Right lobe of liver (tissue), 6 donors: ENCODE results near the gene DDR2. TPM values are rescaled to one million over a fixed set of nuclear protein-coding genes. Genes with fewer than 3 reads are reported as not detected.

Experiments
- ATAC-seq, 4 donors: fragments of 200-7000 bp; cut with Tn5 transposase; one replicate each; pipeline ENCODE4 v1.9.1; 2020; ENCODE audit warnings: mild to moderate bottlenecking in 4 of 4, moderate library complexity in 4 of 4
- DNase-seq, 3 donors: peaks; one replicate each; pipeline ENCODE4 v3.0.0-alpha.2; 2020
- H3K27ac ChIP-seq, 3 donors: fragments of 200-600 bp; one replicate each; pipeline ENCODE4 v1.8.0; 2022
- H3K27me3 ChIP-seq, 2 donors: fragments of 200-600 bp; one replicate each; pipeline ENCODE4 v1.8.0; 2022
- H3K36me3 ChIP-seq, 4 donors: fragments of 200-600 bp; sonication (generic) in 1 of 4; one replicate each; pipeline versions ENCODE4 v1.5.1 to v1.8.0; 2017 to 2022; ENCODE audit warnings: control low read depth in 1 of 4
- H3K4me1 ChIP-seq, 4 donors: fragments of 200-600 bp; sonication (generic) in 1 of 4; one replicate each; pipeline versions ENCODE4 v1.5.1 to v1.8.0; 2017 to 2022; ENCODE audit warnings: control low read depth in 1 of 4
- H3K4me3 ChIP-seq, 3 donors: fragments of 200-600 bp; one replicate each; pipeline ENCODE4 v1.8.0; 2022
- H3K9me3 ChIP-seq, 4 donors: fragments of 200-600 bp; sonication (generic) in 1 of 4; one replicate each; pipeline versions ENCODE4 v1.5.1 to v1.8.0; 2017 to 2022; ENCODE audit warnings: control low read depth in 1 of 4
- POLR2A ChIP-seq: fragments of 450-650 bp; IDR thresholded peaks from one replicate; pipeline ENCODE4 v1.6.1; 2017; ENCODE audit warnings: antibody characterized with exemption, mild to moderate bottlenecking
- WGBS: methylation state at CpG from one replicate; pipeline ENCODE4 v1.1.6; 2018; ENCODE audit warnings: low coverage, low lambda C conversion rate; ENCODE audit not compliant: insufficient coverage; ENCODE audit errors: missing lambda C conversion rate; 5-methylcytosine and 5-hydroxymethylcytosine counted together
- intact Hi-C, 2 donors: fragments of 100-400 bp; cut with DNase I; formaldehyde crosslinking; loops; one replicate each; pipeline versions ENCODE4 v1.11.2 to v1.14.1; 2022
- total RNA-seq, 6 experiments: library from RNA; depleted of rRNA in 2 of 6; stranded (reverse); fragments of >200 nt in 2 of 6; fragmentation: NEBNext Ultra II Directional in 3 of 6; extraction: Animal tissue kit (Norgen Biotek cat#: 25700) in 3 of 6; gene quantifications; one replicate each; pipeline versions ENCODE4 v1.1.0 to v1.2.4, GENCODE V29; 2016 to 2023
- TF ChIP-seq, protein P1 (sequence below), 4 donors: fragments of 200-600 bp in 3 of 4; fragments of 450-650 bp in 1 of 4; IDR thresholded peaks; one replicate each; pipeline versions ENCODE4 v1.5.1 to v1.8.0; 2016 to 2022; ENCODE audit warnings: antibody characterized with exemption in 4 of 4, mild to moderate bottlenecking in 2 of 4
- donor health status: DM: no; HTN: yes; CAD: no.
- donor health status: DM: no; HTN: no; CAD: no.
- donor health status: DM: no; HTN: no; CAD: no.
- donor health status: DM: no; HTN: yes; CAD: no.
- donor health status: DM: no; HTN: yes; CAD: no.

The DDR2 gene
- total RNA-seq, 6 experiments from 2014 or later: 2.7 to 4.7 (median 3.1) TPM

DNA sequence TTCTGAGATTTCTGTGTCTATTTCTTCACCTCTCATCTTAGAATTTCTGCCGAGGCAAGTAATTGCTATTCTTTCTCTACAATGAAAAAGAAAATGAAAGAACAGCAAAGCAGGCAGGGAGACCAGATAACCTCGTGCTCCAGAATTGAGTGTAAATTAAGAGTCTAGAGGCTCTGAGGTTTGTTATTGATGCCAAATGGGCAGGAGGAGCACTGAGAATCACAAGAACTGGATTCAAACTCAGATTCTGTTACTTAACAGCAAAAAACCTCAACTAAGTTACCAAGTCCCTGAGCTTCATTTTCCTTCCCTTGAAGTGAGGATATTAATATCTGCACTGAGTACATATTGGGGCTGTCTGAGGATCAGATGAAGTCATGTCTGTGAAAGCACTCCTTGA is 5.5 kb upstream of the DDR2 start:
- Histone ChIP-seq H3K4me3 (no peak overlapping the region), H3K4me1 (no peaks in the 10 kb centered on the region)
- ATAC-seq: peak in 3 of 4 donors; percentile 10 to 25 (median 17)

GRCh38 chr1:162627662-162628296 is 4.5 kb upstream of the DDR2 start:
- Histone ChIP-seq H3K9me3 (no peaks in the 10 kb centered on the region), H3K4me1 (no peaks in the 10 kb centered on the region), H3K36me3 (no peaks in the 10 kb centered on the region), H3K4me3 (no peak overlapping the region), H3K27ac (no peak overlapping the region), H3K27me3 (no peaks in the 10 kb centered on the region)
- no peak for TF ChIP-seq POLR2A
- TF ChIP-seq, protein P1, sequence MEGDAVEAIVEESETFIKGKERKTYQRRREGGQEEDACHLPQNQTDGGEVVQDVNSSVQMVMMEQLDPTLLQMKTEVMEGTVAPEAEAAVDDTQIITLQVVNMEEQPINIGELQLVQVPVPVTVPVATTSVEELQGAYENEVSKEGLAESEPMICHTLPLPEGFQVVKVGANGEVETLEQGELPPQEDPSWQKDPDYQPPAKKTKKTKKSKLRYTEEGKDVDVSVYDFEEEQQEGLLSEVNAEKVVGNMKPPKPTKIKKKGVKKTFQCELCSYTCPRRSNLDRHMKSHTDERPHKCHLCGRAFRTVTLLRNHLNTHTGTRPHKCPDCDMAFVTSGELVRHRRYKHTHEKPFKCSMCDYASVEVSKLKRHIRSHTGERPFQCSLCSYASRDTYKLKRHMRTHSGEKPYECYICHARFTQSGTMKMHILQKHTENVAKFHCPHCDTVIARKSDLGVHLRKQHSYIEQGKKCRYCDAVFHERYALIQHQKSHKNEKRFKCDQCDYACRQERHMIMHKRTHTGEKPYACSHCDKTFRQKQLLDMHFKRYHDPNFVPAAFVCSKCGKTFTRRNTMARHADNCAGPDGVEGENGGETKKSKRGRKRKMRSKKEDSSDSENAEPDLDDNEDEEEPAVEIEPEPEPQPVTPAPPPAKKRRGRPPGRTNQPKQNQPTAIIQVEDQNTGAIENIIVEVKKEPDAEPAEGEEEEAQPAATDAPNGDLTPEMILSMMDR (IDR thresholded peaks at IDR 0.05): peak; percentile 48 to 62 (median 58)
- 51% methylated on average over 3 of the region's 3 CpGs for WGBS
- ATAC-seq: peak; percentile 70 to 75 (median 71)
- DNase-seq: no peak
- intact Hi-C loops: no loop called here

More for the DNA sequence above, 5.5 kb upstream of the DDR2 start:
- DNase-seq: no peak
- Histone ChIP-seq H3K36me3 (no peaks in the 10 kb centered on the region), H3K9me3 (no peaks in the 10 kb centered on the region), H3K27me3 (no peaks in the 10 kb centered on the region), H3K27ac (peak overlapping the region; percentile 6 to 49 (median 24))
- intact Hi-C loops: no loop called here
- 22% methylated on average over 2 of the region's 2 CpGs for WGBS
- TF ChIP-seq, protein P1 (IDR thresholded peaks at IDR 0.05): no peak
- no peak for TF ChIP-seq POLR2A

- Histone ChIP-seq H3K4me3 (no peak overlapping the region), H3K36me3 (no peaks in the 10 kb centered on the region), H3K4me1 (no peaks in the 10 kb centered on the region), H3K27ac (no peak overlapping the region), H3K9me3 (no peaks in the 10 kb centered on the region), H3K27me3 (no peaks in the 10 kb centered on the region)
- WGBS: 88% methylated on average over 3 of the region's 3 CpGs
- intact Hi-C loops: no loop called here
- DNase-seq (no peak), ATAC-seq (no peak)
- TF ChIP-seq, protein P1 (IDR thresholded peaks at IDR 0.05): no peak
- no peak for TF ChIP-seq POLR2A
These were observed 3.1 kb upstream of the DDR2 start for GRCh38 chr1:162629077-162629627.

- ATAC-seq: no peak
- 88% methylated on average over 2 of the region's 2 CpGs for WGBS
- H3K4me1 ChIP-seq: no peaks in the 10 kb centered on the region
- intact Hi-C loops: no loop called here
- no peaks in the 10 kb centered on the region for H3K9me3 ChIP-seq
- no peaks in the 10 kb centered on the region for H3K36me3 ChIP-seq
- H3K4me3 ChIP-seq: no peak overlapping the region
- TF ChIP-seq, protein P1 (IDR thresholded peaks at IDR 0.05): no peak
- no peak for TF ChIP-seq POLR2A
- no peaks in the 10 kb centered on the region for H3K27me3 ChIP-seq
- DNase-seq: no peak
- H3K27ac ChIP-seq: no peak overlapping the region
These were observed 2.6 kb upstream of the DDR2 start for GRCh38 chr1:162629651-162630050.
